ENCODE data around the gene SYNJ2. TPM values are rescaled to one million over a fixed set of nuclear protein-coding genes. Genes with fewer than 3 reads are reported as not detected.

The SYNJ2 gene
- total RNA-seq, 1 donor: 10.2 TPM

DNA sequence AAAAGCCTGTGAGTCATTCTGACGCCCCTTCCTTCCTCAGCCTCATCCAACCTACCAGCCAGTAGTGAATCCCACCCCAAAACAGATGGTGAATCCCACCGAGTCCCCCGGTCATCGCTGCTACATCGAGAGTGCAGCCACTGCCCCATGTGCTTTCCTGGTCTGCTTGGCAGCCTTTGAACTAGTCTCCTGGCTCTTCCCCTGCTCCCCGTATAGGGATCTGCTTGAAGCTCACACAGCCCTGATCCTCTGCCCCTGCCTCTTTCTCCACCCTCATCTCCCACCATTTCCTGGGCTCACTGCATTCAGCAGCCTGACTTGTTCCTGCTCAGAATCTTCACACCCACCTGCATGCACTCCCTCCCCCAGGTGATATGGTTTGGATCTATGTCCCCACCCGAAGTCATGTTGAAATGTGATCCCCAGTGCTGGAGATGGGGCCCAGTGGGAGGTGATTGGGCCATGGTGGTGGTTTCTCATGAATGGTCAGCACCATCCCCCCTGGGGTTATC is 14.6 kb downstream of the SYNJ2 start:
- no peak for DNase-seq (ENCODE audit: low read depth in 2 of 3, low spot score in 2 of 3)

DNA sequence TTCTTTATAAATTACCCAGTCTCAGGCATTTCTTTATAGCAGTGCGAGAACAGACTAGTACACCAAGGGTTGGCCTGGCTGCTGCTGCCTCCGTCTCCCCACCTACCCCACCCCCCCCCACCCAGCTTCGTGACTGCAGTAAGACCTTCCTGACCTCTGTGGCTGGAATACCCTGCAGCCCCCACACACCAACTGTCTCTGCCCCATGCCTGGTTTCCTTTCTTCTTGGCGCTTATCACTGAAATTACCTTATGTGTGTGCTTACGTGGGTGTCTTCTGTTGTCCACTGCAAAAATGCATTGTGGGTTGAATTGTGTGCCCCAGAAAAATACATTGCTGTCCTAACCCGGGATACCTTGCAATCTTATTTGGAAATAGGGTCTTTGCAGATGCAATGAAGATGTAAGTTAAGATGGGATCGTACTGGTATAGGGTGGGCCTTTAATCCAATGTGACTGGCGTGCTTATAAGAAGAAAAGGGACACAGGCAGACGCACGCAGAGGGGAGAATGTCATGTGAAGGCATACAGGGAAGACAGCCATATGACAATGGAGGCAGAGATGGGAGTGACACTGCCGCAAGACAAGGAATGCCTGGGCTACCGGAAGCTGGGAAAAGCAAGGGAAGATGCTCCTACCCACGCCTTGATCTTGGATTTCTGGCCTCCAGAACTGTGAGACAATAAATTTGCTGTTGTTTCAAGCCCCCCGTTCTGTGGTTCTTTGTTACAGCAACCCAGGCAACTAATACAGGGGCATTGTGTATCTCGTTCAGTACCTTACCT is 15.4 kb downstream of the SYNJ2 start:
- DNase-seq (ENCODE audit: low read depth in 2 of 3, low spot score in 2 of 3): no peak

DNA sequence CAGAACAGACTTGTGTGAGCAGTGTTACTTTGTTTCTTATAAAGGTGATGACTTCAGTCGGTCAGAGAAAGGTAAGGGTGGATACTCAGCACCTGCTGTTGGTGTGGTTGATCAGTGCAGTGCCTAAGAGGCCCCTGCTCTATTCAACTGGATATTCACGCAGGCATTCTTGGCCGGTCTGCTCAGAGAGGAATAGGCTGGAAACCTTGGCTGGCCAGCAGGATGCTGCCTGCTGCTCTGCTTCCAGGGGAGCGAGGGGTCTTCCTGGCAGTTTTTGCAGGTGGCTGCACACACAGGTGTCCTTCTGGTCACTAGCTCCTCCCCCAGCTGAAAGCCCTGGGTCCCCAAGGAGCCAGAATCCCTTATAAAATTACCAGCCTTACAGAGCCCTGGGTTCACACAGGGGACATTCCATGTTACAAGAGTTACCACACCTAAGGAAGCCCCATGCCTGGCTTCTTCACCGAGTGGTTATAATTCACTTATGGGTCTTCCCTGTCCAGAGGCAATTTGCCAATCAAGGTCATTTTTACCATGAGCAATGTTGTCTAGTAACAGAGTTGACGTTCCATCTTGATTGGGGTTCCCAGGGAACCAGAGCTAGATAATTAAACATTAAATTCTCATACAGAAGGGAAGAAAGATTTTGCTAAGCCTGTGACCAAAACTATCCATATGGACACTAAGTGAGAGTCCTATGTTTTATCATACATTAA is 16.4 kb downstream of the SYNJ2 start:
- DNase-seq (ENCODE audit: low read depth in 2 of 3, low spot score in 2 of 3): no peak

DNA sequence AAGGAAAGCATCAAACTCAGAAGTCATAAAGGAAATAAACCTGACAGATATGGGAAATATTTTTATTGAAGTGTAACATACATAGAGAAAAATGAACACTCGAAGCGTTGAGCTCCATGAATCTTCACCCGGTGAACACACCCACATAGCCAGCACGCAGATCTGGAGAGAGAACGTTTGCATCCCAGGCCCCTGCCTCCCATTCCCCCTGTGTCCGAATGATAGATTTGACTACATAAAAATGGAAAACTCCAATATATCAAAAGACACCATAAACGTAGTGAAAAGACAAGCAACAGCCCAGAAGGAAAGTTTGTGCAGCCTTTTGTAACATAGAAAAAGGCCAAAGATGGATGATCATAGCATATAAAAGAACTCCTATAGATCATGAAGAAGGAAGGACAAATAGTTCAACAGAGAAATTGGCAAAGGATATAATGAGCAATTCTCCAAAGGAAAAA is 17.1 kb downstream of the SYNJ2 start:
- DNase-seq (ENCODE audit: low read depth in 2 of 3, low spot score in 2 of 3): no peak

DNA sequence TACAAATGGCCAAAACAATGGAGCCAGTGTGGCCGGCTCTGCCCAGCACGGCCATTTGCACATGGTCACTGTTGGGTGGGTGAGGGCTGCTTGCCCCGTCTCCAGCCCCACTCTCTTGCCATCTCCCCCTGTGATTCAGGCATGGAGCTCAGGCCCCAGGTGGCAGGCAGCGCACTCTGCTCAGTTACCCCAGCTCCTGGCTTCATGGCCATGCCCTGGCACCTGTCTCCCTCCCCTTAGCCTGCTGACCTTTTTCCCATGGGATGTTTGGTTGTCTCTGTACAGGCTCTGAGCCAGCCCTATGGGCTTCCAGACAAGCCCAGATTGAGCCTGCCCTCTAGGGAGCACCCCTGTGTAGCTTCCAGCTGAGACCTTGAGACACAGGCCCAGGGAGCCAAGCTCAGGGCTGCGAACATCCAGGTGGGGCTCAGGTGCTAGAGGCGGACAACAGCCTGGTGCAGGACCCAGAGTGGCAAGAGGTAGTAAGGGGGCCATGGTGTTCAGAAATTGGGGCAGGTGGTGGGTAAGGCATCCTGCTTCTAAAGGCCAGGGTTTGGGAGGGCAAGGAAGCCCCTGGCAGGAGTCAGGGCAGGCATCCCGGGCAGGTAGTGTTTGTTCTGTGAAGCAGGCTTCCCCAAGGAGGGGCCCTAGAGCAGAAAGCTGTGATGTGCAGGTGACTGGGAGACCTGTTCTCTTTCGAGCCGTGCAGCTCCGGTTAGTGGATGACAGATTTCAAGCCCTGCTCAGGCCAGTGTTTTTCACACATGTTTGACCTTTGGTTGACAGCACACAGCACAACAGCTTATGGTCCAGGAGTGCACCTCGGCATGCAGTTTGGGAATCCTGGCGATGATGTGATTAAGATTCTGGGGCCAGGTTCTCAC is 17.7 kb downstream of the SYNJ2 start:
- DNase-seq (ENCODE audit: low read depth in 2 of 3, low spot score in 2 of 3): no peak

DNA sequence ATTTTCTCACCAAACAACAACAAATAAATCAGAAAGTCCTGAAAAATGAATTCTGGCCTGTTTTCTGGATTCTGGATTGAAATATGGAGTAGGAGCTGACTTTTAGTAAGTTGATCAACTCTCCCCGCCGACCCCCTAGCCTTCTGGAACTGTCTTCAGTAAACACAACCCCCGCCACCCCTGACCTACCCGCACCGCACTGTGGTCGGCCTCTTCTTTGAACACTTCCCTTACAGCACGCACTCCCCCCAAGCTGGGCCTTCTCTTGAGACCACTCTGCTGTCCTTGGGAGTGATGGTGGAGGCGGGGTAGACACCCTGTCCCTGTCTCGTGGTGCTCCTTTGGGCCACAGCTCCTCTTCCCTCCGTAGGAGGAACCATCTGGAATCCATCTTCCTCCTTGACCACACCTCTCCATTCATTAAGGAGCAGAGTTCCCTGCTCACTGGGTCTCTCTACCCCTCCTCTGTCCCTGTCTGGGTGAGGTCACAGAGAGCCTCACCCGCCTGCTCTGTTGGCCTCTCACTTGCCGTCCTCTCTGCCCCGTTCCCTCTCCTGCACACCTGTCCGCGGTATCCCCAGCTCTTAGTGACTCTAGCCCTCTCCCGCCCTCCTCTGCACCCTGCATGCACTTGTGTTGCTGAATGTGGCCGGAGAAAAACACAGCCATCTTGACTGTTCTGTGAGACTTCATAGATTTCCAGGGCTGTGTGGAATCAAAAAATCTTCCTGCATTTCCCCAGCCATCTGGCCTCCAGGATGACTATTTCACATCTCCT is 19.1 kb downstream of the SYNJ2 start:
- DNase-seq (ENCODE audit: low read depth in 2 of 3, low spot score in 2 of 3): no peak

DNA sequence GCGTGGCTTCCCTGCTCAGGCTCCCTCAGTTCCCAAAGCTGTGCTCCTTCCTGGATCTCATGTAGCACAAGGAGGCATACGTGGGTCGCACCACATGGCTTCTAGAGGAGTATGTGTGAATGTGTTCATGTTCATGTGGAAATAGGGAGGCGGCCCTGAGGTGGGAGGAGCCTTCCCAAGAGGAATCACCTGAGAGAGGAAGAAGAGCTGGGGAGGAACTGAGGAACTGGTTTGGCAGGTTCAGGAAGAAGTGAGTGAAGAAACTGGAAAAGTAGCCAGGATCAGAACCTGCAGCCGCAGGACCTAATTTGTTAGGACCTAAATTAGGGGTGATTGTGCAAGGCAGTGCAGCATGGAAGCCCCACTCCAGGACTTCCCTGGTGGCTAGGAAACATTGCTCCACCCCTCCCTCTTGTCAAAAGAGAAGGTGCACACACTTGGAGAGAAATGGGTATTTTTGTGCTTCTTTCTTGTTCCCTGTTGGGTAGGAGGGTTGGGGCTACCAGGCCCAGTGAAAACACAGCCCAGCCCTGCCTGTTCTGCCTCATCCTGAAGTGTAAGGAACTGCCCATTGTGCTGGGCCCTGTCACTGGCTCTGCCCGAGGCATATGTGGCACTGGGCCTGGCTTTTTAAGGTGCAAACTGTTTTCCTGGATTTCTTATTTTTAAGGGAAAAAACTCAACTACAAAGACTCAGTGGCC is 20.7 kb downstream of the SYNJ2 start:
- no peak for DNase-seq (ENCODE audit: low read depth in 2 of 3, low spot score in 2 of 3)

DNA sequence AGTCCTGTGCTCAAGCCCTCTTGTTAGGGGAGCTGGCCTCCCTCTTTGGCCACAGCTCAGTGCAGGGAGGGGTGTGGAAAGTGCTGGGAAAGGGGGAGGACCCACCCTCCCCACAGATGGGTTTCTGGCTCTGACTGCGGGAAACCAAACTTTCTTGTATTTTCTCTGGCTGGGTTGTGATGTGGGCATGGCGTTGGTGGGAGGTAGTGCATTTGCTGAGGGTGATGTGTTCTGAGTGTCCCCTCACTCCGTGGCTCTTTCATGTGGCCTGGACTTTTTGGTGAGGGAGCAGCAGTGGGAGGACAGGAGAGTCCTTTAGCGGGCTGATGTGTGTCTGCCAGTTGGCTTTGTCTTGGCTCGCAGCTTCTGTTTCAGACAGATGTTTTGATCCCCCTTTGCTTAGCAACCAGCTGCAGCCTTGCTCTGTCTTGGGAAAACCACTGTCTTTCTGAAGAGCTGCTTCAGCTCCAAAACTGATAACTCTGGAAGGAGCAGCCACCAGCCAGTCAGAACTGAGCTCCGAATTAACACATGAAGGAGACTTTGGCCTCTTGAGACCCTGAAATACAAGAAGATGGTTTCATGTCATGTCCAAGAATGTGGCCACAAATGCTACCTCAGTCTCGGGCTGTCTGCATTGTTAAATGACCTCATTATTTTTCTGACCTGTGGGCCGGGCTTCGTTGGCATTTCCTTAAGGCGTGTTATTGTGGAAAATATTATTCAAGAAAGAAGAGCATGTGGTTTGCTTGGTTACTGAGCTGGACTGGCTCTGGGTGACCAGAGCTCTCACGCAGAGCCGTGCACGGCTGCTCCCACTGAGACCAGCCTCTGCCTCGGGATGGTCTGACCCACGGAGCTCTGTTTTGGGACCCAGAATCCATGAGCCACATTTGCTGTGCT is 21.5 kb downstream of the SYNJ2 start:
- DNase-seq (ENCODE audit: low read depth in 2 of 3, low spot score in 2 of 3): peak in 1 of 3 donors; percentile 57

DNA sequence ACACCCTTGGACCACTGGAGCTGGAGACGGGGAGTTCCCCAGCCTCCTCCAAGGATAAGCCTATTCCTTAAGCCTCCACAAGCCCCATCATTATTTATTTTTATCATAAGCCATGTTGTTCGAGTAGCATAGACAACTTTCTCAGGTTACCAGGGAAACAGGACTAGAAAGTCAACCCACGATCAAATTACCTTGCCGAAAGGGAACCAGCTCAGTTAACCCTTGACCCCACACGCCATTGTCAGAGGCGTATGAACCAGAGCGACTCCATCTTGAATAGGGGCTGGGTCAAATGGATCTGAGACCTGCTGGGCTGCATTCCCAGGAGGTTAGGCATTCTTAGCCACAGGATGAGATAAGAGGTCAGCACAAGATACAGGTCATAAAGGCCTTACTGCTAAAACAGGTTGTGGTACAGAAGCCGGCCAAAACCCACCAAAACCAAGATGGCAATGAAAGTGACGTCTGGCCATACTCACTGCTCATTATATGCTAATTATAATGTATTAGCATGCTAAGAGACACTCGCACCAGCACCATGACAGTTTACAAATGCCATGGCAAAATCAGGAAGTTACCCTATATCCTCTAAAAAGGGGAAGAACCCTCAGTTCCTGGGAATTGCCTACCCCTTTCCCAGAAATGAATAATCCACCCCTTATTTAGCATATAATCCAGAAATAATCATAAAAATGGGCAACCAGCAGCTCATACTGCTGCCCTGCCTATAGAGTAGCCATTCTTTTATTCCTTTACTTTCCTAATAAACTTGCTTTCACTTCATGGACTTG is 22.4 kb downstream of the SYNJ2 start:
- no peak for DNase-seq (ENCODE audit: low read depth in 2 of 3, low spot score in 2 of 3)

DNA sequence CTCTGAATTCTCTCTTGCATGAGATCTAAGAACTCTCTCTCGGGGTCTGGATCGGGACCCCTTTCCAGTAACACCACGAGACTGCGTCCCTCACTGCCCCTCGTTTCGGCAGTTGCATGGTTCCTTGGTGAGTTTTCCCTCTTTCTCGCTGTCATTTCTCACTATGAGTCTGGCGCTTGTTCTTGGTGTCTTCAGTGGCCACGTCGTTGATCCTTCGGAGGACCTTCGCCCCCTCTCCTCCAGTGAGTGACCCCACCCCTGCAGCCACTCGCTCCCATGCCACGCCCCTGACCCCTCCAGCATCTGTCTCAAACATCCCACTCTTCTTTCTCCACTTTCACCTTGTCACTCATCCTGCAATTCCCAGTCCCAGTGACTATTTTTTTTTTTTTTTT is 23.0 kb downstream of the SYNJ2 start:
- DNase-seq (ENCODE audit: low read depth in 2 of 3, low spot score in 2 of 3): no peak

DNA sequence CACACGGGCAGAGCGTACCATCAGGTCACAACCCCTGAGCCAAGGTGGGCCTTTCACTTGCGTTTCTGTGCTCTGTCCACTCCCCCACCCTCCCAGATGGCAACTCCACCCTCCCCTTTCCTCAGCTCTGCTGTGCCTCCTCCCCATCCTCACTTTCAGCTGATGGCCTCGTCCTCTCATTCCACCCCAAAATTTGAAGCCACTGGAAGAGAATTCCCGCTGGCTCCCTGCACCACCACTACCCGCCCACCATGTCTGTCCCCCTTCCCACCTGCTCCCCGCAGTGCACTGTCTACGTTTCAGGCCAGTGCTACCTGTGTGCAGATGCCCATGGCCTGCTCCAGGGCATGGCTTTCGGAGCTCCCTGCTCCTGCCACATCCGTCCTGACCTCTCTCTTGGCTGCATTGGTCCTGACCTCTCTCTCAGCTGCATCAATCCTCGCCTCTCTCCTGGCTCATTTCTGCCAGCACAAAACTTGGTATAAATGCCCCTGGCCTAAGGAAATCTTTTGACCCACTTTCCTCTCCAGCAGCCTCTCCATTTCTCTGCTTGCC is 24.0 kb downstream of the SYNJ2 start:
- no peak for DNase-seq (ENCODE audit: low read depth in 2 of 3, low spot score in 2 of 3)

DNA sequence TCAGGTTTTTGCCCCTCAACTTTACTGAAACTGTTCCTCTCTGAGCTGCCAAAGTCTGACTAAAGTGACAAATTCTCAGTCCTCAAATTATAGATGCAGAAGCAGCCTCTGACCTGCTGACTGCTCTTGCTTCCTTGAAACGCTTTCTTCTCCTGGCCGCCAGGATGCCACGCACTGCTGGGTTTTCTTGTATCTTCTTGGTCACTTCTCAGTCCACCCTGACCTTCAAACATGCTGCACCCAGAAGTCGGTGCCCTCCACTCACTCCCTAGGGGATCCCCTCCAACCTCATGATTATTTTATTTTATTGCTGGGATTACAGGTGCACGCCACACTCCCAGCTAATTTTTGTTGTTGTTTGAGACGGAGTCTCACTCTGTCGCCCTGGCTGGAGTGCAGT is 24.7 kb downstream of the SYNJ2 start:
- no peak for DNase-seq (ENCODE audit: low read depth in 2 of 3, low spot score in 2 of 3)

DNA sequence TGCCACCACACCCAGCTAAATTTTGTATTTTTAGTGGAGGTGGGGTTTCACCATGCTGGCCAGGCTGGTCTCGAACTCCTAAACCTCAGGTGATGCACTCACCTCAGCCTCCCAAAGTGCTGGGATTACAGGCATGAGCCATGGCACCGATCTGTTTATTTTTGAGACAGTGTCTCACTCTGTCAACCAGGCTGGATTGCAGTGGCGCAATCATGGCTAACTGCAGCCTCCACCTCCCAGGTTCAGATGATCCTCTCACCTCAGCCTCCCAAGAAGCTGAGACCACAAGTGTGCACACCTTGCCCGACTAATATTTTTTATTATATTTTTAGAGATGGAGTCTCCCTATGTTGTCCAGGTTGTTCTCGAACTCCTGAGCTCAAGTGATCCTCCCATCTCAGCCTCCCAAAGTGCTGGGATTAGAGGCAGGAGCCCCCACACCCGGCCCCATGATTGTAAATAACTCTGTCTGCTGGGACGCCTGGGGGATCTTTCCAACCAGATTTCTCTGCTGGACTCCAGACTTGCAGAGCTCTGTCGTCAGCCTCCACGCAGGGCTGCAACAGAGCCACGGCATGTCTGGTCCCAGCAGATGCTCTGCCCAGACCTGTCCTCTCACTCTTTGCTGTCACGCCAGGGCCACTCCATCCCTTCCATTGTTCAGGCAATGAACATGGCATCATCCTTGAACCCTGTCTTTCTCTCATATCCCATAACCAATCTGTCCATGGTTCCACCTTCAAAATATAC is 25.3 kb downstream of the SYNJ2 start:
- no peak for DNase-seq (ENCODE audit: low read depth in 2 of 3, low spot score in 2 of 3)

DNA sequence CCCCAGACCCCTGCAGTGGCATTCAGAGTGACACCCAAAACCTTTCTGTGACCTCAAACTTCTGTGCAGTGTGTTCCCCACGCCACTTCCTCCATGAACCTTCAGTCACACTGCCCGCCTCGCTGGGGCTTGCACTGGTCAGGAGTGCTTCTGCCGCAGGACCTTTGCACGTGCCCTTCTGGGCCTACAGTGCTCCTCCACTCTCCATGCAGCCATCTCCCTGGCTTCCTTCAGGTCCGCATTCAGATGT is 27.1 kb downstream of the SYNJ2 start:
- no peak for DNase-seq (ENCODE audit: low read depth in 2 of 3, low spot score in 2 of 3)

DNA sequence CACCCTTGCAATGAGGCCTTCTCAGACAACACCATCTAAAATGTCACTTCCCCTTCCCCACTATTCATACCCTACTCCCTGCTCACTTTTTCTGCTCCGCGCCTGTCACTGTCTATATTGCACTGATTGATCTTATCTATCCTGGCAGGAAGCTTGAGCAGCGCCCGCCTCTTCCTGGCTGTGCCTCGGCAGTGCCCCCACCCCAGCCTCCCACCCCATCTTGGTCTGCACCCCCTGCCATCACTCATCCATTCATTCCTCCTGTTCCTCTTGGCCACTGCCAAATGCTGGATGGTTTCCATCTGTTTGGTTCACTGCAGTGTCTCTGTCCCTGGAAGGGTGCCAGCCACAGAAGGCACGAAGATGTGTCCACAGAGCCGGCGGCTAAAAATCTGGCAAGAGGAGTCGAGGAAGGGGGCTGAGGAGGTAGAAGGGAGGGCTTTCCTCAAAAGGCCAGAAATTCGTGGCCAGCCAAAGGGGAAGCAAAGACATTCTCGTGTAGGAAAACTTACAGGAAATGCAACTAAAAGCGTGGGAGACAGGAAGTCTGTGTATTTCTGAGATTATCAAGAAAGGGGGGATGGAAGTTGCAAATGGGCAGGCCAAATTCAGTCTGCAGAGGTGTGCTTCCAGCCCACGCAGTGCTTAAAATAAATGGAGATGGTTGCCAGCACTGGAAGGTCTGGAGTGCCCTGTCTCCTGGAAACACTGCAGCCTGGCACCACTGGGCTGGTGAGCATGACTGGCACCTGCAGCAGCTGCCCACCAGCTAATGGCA is 27.6 kb downstream of the SYNJ2 start:
- peak in 2 of 3 donors; percentile 39 to 59 for DNase-seq (ENCODE audit: low read depth in 2 of 3, low spot score in 2 of 3)

DNA sequence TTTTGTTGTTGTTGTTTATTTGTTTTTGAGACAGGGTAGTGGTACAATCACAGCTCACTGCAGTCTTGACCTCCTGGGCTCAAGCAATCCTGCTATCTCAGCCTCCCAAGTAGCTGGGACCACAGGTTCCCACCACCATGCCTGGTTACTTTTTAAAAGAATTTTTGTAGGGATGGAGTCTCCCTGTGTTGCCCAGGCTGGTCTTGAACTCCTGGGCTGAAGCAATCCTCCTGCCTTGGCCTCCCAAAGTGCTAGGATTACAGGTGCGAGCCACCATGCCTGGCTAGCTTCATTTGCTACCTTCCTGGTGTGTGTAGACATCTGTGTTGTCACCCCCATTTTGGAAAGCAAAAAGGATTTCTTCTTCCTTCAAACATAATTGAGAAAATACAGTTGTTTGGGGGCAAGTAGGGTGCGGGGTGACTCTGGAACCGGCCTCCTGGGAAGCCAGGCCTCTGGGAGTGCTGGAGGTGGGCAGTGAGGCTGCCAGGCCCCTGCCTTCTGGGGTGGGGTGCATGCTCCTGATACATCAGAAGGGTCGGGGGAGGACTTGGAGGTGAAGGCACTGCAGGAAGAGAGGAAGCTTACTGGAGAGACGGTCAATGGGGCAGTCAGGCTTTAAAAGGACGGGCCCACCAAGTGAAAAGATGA is 28.4 kb downstream of the SYNJ2 start:
- DNase-seq (ENCODE audit: low read depth in 2 of 3, low spot score in 2 of 3): no peak
